ENCODE measurements around the gene BANP.
"Not testable (repeated sequence)": the region's sequence is repeated elsewhere in the genome, so short reads cannot be mapped to it uniquely, and the experiment has no call there.

BANP gene

DNA sequence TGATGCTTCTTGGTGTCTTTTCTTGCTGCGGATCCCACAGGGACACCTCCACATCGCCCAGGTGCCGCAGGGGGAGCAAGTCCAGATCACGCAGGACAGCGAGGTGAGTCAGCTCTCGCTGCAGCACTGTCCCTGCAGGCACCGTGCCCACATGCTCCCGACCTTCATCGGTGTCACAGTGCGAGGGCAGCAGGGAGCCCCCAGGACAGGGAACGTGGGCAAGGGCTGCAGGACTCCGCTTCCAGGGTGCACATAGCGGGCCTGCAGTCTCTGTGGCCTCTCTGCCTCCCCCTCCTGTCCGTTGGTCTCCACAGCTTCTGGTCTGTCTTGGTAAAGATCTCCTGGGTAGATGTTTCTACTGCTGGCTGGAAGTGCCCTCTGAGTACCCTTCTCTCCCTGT lies 84.1 kb downstream of the BANP start:
- TF ChIP-seq, protein P1, sequence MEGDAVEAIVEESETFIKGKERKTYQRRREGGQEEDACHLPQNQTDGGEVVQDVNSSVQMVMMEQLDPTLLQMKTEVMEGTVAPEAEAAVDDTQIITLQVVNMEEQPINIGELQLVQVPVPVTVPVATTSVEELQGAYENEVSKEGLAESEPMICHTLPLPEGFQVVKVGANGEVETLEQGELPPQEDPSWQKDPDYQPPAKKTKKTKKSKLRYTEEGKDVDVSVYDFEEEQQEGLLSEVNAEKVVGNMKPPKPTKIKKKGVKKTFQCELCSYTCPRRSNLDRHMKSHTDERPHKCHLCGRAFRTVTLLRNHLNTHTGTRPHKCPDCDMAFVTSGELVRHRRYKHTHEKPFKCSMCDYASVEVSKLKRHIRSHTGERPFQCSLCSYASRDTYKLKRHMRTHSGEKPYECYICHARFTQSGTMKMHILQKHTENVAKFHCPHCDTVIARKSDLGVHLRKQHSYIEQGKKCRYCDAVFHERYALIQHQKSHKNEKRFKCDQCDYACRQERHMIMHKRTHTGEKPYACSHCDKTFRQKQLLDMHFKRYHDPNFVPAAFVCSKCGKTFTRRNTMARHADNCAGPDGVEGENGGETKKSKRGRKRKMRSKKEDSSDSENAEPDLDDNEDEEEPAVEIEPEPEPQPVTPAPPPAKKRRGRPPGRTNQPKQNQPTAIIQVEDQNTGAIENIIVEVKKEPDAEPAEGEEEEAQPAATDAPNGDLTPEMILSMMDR (conservative IDR thresholded peaks at IDR 0.05; ENCODE audit: control insufficient read depth, insufficient read depth, low read depth, low read length), result no peak
- no peak for DNase-seq (ENCODE audit: low read depth)
- H3K4me3 ChIP-seq (ENCODE audit: control insufficient read depth, low read depth, low read length), result no peak overlapping the region

DNA sequence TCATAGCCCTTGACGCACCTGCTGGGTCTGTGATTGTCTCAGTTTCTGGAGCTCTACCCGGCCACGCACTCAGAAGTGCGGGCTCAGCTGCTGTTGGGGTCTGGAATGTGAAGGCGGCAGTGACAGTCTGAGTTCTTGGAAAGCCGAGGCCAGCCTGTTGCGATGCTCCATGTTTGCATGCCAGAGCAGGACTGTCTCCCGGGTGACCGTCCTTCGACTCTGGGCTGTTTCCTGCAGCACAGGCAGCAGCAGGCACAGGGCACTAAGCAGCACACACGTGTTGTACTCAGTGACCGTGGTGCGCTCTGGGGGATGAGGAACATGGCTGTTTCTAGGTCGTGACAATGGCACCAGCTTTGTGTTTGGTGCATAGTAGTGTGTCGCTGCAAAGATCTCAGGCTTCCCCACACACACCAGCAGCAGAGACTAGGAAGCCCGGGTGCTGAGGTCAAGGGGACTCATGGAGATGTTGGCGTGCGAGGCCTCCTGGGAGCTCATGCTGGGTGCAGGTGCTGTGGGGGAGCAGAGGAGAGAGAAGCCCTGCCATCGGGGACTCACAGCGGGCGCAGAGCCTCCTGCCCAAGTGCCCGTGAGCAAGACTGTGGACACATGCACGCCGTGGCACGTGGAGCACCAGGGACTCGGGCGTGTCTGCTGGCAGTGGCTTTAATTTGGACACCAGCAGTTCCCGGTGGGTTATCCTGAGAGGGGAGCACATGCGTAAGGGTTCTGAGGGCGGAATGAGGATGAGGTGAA lies 84.8 kb downstream of the BANP start:
- H3K4me3 ChIP-seq (ENCODE audit: control insufficient read depth, low read depth, low read length); DNase-seq (ENCODE audit: low read depth): not testable (repeated sequence)

DNA sequence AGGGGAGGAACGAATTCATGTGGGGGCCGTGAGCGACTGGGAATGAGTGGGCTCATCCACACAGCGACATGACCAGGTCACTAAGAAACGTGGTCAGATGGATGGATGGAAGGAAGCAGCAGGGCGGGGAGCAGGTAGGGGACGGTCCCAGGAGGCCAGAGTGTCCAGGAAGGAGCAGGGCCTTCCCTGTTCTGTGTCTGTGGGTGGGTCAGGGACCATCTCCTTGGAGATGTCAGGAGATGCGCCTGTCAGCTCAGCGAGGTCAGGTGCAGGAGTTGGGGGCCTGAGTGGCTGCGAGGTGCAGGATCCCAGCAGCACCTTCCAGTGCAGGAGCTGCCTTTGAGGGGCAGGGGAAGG lies 85.4 kb downstream of the BANP start:
- not testable (repeated sequence) for DNase-seq (ENCODE audit: low read depth)

DNA sequence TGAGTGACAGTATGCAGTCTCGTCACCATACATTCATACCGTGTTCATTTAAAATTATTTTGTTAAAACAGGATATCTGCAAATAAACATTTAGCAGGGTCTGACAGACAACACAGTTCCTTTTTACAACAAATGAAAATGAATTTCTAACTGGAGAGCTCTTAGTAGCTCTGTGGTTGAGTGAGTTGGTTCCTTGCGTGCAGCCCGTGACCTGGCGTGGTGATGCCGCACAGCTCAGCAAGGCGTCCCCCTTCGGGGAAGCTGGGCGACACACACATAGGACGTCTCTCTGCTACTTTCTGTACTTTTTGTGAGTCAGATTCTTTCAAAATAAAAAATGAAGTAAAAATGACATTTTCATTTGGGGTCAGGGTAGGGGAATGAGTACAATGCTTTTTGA lies 86.1 kb downstream of the BANP start:
- not testable (repeated sequence) for DNase-seq (ENCODE audit: low read depth); H3K4me3 ChIP-seq (ENCODE audit: control insufficient read depth, low read depth, low read length)

More for the DNA sequence above, 85.4 kb downstream of the BANP start:
- H3K4me3 ChIP-seq (ENCODE audit: control insufficient read depth, low read depth, low read length), result not testable (repeated sequence)

DNA sequence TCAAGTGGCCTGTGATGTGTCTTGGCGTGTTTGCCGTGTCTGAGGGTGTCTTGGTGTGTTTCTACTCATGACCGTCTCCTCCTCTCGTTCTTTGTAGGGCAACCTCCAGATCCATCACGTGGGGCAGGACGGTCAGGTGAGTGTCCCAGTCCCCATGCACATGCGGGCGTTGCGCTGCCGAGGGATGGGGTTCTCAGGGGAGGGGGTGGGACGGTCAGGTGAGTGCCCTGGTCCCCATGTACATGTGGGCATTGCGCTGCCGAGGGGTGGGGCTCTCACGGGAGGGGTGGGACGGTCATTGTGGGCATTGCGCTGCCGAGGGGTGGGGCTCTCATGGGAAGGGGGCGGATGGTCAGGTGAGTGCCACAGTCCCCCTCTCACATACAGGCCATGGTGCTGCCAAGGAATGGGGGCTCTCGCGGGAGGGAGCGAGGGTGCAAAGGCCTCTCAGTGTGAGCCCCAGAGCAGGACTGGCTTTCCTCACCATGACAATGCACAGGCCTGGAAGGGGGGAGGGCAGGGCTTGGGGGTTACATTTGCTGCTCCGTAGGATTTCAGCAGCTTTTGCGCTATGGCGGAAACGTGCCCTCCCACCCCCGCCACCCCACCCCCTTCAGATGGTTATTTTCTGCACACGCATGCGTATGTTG lies 86.8 kb downstream of the BANP start:
- H3K4me3 ChIP-seq (ENCODE audit: control insufficient read depth, low read depth, low read length); DNase-seq (ENCODE audit: low read depth): not testable (repeated sequence)

DNA sequence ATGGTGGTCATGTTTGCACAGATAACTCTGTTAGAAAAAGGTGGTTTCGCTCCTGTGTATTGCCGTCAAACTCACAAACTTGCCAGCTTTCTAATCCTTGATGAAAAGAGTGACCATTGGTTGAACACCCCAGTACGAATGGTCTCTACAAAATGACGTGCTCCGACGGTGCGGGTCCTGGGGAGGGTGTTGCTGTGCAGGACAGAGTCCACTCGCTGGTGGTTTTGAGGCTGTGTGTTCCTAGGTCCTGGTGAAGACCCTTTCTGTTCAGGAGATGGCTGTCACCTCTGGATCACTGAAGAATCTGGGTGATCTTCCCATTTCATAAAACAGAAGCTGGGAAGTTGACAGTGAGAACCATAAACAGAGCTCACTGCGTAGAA lies 87.3 kb downstream of the BANP start:
- not testable (repeated sequence) for H3K4me3 ChIP-seq (ENCODE audit: control insufficient read depth, low read depth, low read length); DNase-seq (ENCODE audit: low read depth)

DNA sequence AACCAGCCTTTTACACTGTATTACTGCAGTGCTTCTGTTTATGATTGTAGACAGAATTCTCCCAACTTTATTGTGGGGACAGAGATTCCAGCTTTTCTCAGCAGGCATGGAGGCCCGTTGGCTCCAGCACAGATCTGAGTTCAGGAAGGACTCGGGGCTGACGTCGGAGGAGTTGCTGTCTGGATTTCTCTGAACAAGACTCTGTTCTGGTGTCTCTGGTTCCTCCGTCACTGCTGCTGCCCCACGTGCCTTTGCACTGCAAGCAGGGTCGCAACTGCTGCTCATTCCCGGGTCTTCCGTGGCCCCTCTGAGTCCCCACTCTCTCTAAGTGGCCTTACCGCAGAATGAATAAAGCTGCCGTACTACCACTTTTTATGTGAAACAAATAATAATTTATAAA lies 88.4 kb downstream of the BANP start:
- no peak overlapping the region for H3K4me3 ChIP-seq (ENCODE audit: control insufficient read depth, low read depth, low read length)
- TF ChIP-seq, protein P1 (conservative IDR thresholded peaks at IDR 0.05; ENCODE audit: control insufficient read depth, insufficient read depth, low read depth, low read length), result no peak
- no peak for DNase-seq (ENCODE audit: low read depth)

DNA sequence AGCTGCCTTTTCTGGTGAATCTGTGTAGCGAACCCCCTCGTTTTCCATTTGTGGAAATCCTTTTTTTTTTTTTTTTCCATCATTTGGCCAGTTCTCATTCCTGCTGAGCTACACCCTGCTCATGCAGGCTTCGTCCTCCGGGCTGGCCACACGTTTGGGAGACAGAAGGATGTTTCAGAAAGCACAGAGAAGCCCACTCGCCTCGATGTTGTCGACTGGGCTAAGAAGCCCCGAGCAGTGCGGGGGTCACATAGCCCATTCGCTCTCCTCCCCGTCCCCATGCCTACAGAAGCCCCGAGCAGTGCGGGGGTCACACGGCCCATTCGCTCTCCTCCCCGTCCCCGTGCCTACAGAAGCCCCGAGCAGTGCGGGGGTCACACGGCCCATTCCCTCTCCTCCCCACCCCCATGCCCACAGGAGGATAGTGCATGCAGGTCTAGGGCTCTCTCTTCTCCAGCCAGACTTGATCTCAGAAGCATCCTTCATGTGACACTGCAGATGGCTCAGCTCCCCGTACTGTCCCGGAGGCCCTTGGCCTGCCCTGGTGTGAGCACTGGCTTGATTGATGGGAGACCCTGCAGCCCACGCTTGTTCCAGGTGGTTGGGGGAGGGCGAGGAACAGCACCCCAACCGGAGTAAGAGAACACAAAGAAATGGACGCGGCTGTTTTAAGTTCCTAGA lies 89.1 kb downstream of the BANP start:
- DNase-seq (ENCODE audit: low read depth); H3K4me3 ChIP-seq (ENCODE audit: control insufficient read depth, low read depth, low read length): not testable (repeated sequence)

DNA sequence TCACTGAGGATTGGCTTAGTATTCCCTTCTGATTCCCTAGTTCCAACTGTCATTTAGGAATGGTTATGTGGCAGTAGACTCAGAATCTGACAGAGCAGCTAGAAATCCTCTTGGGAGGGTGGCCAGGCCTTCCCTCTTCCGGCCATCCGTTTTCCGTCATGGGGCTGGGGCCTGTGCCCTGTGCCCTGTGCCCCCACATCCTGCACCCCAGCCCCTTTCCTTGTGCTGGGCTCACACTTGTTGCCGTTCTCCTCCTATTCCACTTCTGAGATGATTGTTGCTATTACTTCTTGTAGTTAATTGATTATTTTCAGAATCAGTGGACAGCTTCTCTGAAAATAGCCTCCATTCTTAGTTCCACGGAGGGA lies 89.6 kb downstream of the BANP start:
- not testable (repeated sequence) for DNase-seq (ENCODE audit: low read depth); H3K4me3 ChIP-seq (ENCODE audit: control insufficient read depth, low read depth, low read length)

DNA sequence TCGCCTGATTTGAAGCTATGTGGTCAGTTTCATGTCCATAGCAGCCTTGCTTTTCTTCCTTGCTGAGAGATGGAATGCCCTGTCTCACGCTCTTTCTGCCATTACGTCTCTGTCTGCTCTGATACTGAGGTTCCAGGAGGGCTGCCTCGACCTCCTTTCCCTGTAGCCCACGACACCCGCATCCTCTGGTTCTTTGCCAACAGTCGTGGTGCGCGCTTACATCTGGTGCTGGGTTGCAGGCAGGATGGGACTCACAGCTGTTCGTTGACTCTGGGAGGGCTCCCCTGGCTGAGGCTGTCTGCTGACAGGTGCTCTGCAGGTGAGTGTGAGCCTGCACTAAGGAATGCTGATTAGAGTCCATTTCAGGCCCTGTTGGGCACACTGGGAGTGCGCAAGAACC lies 90.3 kb downstream of the BANP start:
- DNase-seq (ENCODE audit: low read depth); H3K4me3 ChIP-seq (ENCODE audit: control insufficient read depth, low read depth, low read length): not testable (repeated sequence)

DNA sequence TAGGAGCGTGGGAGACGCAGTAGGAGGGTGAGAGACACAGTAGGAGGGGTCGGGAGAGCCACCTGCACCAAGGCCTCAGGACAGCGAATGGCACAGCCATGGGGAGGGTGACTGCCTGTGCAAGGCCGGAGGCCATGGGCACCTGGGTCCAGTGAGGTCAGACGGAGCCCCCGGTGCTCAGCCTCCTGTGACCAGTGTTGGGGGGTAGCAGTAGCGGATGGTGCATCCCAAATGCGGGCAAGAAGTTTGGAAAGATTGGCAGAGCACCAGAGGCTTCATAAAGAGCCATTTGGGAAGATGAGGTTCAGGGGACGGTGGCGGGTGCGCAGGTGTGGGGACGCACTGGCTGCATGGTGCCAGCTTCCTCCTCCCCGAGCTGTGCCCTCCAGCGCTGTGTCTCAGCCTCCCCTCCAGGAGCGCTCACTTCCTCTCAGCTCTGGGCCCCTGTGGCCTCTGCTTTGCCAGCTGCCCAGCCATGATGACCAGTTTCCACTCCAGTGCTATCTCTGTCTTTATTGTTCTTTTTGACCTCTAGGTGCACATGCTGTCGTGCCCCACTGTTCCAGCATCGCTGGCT lies 90.8 kb downstream of the BANP start:
- not testable (repeated sequence) for DNase-seq (ENCODE audit: low read depth); H3K4me3 ChIP-seq (ENCODE audit: control insufficient read depth, low read depth, low read length)

DNA sequence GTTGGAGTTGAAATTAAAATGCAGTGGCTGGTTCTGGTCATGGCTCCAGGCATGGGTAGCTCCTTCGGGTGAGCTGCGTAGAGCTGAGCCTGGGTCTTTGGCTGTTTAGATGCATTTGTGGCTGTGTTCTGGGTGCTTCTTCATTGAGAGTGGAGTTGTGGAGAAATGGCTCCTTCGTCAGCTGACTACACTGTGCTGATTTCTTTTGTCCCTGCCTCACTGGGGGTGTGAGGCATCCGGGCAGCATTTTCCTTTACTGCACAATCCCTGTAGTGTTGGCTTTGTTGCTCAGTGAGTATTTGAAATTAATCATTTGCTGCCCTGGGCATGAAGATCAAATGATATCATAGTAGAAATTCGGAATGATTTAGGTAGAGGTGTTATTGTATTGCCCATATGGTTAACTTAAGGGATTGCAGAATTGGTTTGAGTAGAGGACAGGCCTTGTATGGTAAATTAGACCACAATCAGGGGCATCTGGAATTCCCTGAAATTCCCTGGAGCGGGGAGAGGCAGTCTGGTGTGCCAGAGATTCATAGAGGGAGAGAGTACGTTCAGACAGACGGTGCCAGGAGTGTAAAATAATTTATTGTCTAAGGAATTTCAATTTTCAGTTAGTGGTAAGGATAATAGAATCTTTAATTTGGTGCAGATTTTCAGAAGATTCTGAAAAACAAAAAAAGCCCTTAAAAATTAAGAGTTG lies 92.1 kb downstream of the BANP start:
- not testable (repeated sequence) for DNase-seq (ENCODE audit: low read depth); H3K4me3 ChIP-seq (ENCODE audit: control insufficient read depth, low read depth, low read length)

DNA sequence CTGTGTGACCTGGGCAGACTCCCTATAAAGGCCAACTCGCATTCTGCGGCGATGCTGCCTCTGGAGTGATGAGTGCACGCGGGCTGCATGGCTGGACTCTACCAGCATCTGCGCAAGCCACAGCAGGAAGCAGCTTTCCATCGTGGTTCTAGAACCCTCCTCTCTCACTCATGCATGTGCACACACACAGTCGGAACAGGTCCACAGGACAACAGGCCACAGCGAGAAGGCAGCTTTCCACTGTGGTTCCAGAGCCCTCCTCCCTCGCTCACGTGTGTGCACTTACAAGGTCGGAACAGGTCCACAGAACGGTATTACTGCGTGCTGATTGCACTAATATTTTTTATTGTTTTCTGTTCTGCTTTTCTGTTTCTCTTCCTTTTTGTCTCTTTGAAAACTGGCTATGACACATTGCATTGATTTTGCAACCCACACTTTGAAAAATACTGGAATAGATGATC lies 92.9 kb downstream of the BANP start:
- DNase-seq (ENCODE audit: low read depth); H3K4me3 ChIP-seq (ENCODE audit: control insufficient read depth, low read depth, low read length): not testable (repeated sequence)

DNA sequence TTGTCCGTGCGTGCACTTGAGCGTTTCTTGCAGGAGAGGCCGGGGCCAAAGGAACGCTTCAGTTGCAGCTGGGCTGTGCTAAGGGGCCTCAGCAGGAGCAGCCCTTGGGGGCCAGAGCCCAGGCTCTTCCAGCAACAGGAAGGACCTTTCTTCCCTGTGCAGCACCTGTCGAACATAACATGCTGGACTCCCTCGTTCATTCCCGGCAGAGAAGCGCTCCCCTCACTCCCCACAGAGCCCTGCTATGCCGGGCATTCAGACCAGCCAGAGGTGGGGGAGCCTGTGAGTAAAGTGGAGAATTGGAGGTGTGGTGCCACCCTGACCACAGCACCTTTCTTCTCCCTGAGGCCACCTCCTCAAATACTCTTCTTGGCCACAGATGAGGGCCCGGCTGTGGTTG lies 94.1 kb downstream of the BANP start:
- not testable (repeated sequence) for H3K4me3 ChIP-seq (ENCODE audit: control insufficient read depth, low read depth, low read length); DNase-seq (ENCODE audit: low read depth)

Data from fibroblast of mammary gland (primary cell).